H1 (cell line): ENCODE data around the gene ZNF527. TPM values are rescaled to one million over a fixed set of nuclear protein-coding genes. Genes with fewer than 3 reads are reported as not detected.

Source experiments
- CTCF ChIA-PET: fragments of 300-600 bp; sonication (Branson Sonifier 250); formaldehyde crosslinking; loops from one replicate; lab custom pipeline; 2021; ENCODE audit not compliant: partially characterized antibody; lab: Charles Lee
- POLR2A ChIA-PET: fragments of 300-600 bp; sonication (Branson Sonifier 250); formaldehyde crosslinking; loops from one replicate; lab custom pipeline; 2021; ENCODE audit warnings: inconsistent platforms; ENCODE audit not compliant: partially characterized antibody; lab: Charles Lee
- DNase-seq, 2 experiments: peaks; one replicate each; pipeline versions ENCODE4 v3.0.0 to v3.0.0-alpha.2; 2010 to 2022; ENCODE audit warnings: low spot score in 2 of 2, low read depth in 1 of 2, mixed read lengths in 1 of 2
- FAIRE-seq: peaks from 2 replicates; lab custom pipeline; 2011; peaks lifted over from hg19 to GRCh38; lab: Jason Lieb, UNC
- H2AFZ ChIP-seq: 2 replicates; pipeline ENCODE4 v1.8.1; 2012; ENCODE audit warnings: low read length, inconsistent platforms
- H2AK5ac ChIP-seq: 2 replicates; pipeline ENCODE4 v1.6.1; 2013; ENCODE audit warnings: low read depth, low read length
- H2BK120ac ChIP-seq: replicated peaks from 2 replicates; pipeline ENCODE3; 2013; ENCODE audit warnings: low read depth, low read length, inconsistent platforms
- H2BK12ac ChIP-seq: 2 replicates; pipeline ENCODE4 v1.6.1; 2013; ENCODE audit warnings: low read depth, low read length
- H2BK15ac ChIP-seq: 2 replicates; pipeline ENCODE4 v1.6.1; 2013; ENCODE audit warnings: low read length
- H2BK20ac ChIP-seq: 2 replicates; pipeline ENCODE4 v1.6.1; 2013; ENCODE audit warnings: low read length
- H2BK5ac ChIP-seq: 2 replicates; pipeline ENCODE4 v1.6.1; 2013; ENCODE audit warnings: low read depth, low read length
- H3K14ac ChIP-seq: 2 replicates; pipeline ENCODE4 v1.6.1; 2013; ENCODE audit warnings: inconsistent platforms; ENCODE audit not compliant: insufficient read length
- H3K18ac ChIP-seq: 2 replicates; pipeline ENCODE4 v1.6.1; 2013; ENCODE audit warnings: low read length; ENCODE audit errors: extremely low read depth
- H3K23ac ChIP-seq: 2 replicates; pipeline ENCODE4 v1.6.1; 2013; ENCODE audit warnings: inconsistent platforms; ENCODE audit not compliant: insufficient read length
- H3K23me2 ChIP-seq: 2 replicates; pipeline ENCODE4 v1.6.1; 2013; ENCODE audit warnings: low read depth, low read length
- H3K27ac ChIP-seq: 2 replicates; pipeline ENCODE4 v1.6.1; 2011; ENCODE audit warnings: low read depth, low read length, inconsistent platforms
- H3K27me3 ChIP-seq, 4 experiments: replicated peaks in 1 of 4; 1 replicate in 1 of 4; 2 replicates in 3 of 4; pipeline versions ENCODE4 v1.6.1 to v1.8.1; 2011 to 2013; ENCODE audit warnings: low read length in 3 of 4, mild to moderate bottlenecking in 3 of 4, inconsistent platforms in 2 of 4, mixed read lengths in 2 of 4, moderate library complexity in 1 of 4; ENCODE audit not compliant: control insufficient read depth in 3 of 4, insufficient read depth in 3 of 4; ENCODE audit errors: extremely low read depth in 1 of 4
- H3K36me3 ChIP-seq, 4 experiments: 2 replicates each; pipeline versions ENCODE4 v1.6.1 to v1.8.1; 2011 to 2013; ENCODE audit warnings: mild to moderate bottlenecking in 4 of 4, low read length in 3 of 4, moderate library complexity in 2 of 4, control low read depth in 1 of 4, inconsistent platforms in 1 of 4; ENCODE audit not compliant: insufficient read depth in 4 of 4, control insufficient read depth in 2 of 4
- H3K4ac ChIP-seq: replicated peaks from 2 replicates; pipeline ENCODE3; 2013; ENCODE audit warnings: low read length, low read depth, mixed read lengths, inconsistent platforms; ENCODE audit not compliant: insufficient read length
- H3K4me1 ChIP-seq, 4 experiments: replicated peaks in 1 of 4; 1 replicate in 1 of 4; 2 replicates in 3 of 4; pipeline versions ENCODE4 v1.6.1 to v1.8.1; 2011 to 2013; ENCODE audit warnings: low read length in 3 of 4, inconsistent platforms in 2 of 4, mixed read lengths in 1 of 4; ENCODE audit not compliant: insufficient read depth in 4 of 4, control insufficient read depth in 3 of 4
- H3K4me2 ChIP-seq, 2 experiments: 2 replicates each; pipeline versions ENCODE4 v1.6.1 to v1.8.1; 2011 to 2013; ENCODE audit warnings: low read depth in 2 of 2, low read length in 2 of 2, control low read depth in 1 of 2, inconsistent platforms in 1 of 2, mild to moderate bottlenecking in 1 of 2; ENCODE audit not compliant: insufficient read depth in 1 of 2
- H3K4me3 ChIP-seq, 4 experiments: fragments of 200-600, 300-600 bp in 1 of 4; sonication (generic), shearing (Covaris generic), sonication (Bioruptor Twin) in 1 of 4; 2 replicates each; pipeline versions ENCODE4 v1.5.1 to v1.8.1; 2011 to 2016; ENCODE audit warnings: low read length in 4 of 4, low read depth in 3 of 4, control low read depth in 2 of 4, inconsistent platforms in 2 of 4, mild to moderate bottlenecking in 2 of 4, mixed read lengths in 1 of 4, moderate library complexity in 1 of 4; ENCODE audit not compliant: insufficient read depth in 2 of 4; ENCODE audit errors: extremely low read depth in 1 of 4
- H3K56ac ChIP-seq: replicated peaks from 2 replicates; pipeline ENCODE3; 2013; ENCODE audit warnings: low read depth, mild to moderate bottlenecking, mixed read lengths, low read length, inconsistent platforms; ENCODE audit not compliant: insufficient read length
- H3K79me1 ChIP-seq: 2 replicates; pipeline ENCODE4 v1.6.1; 2013; ENCODE audit warnings: low read depth, low read length, control low read depth
- H3K79me2 ChIP-seq, 2 experiments: 2 replicates each; pipeline versions ENCODE4 v1.6.1 to v1.8.1; 2012 to 2013; ENCODE audit warnings: low read length in 2 of 2, mild to moderate bottlenecking in 2 of 2, inconsistent platforms in 1 of 2; ENCODE audit not compliant: insufficient read depth in 2 of 2, control insufficient read depth in 1 of 2
- H3K9ac ChIP-seq, 4 experiments: replicated peaks in 1 of 4; 1 replicate in 1 of 4; 2 replicates in 3 of 4; pipeline versions ENCODE4 v1.6.1 to v1.8.1; 2011 to 2013; ENCODE audit warnings: low read depth in 3 of 4, low read length in 3 of 4, control low read depth in 2 of 4, mild to moderate bottlenecking in 2 of 4, moderate library complexity in 2 of 4, inconsistent platforms in 1 of 4; ENCODE audit errors: extremely low read depth in 1 of 4
- H3K9me3 ChIP-seq, 2 experiments: 2 replicates each; pipeline versions ENCODE4 v1.6.1 to v1.8.1; 2012 to 2013; ENCODE audit warnings: mild to moderate bottlenecking in 2 of 2, moderate library complexity in 2 of 2, control low read depth in 1 of 2, inconsistent platforms in 1 of 2, low read depth in 1 of 2, low read length in 1 of 2, mixed read lengths in 1 of 2; ENCODE audit not compliant: insufficient read depth in 2 of 2
- H4K20me1 ChIP-seq, 2 experiments: replicated peaks in 1 of 2; 2 replicates each; pipeline versions ENCODE3 to v1.8.1; 2011 to 2013; ENCODE audit warnings: inconsistent platforms in 2 of 2, low read length in 2 of 2, mild to moderate bottlenecking in 1 of 2; ENCODE audit not compliant: insufficient read depth in 2 of 2, control insufficient read depth in 1 of 2
- H4K5ac ChIP-seq: 2 replicates; pipeline ENCODE4 v1.6.1; 2013; ENCODE audit warnings: low read length, low read depth, mixed read lengths, inconsistent platforms; ENCODE audit not compliant: insufficient read length
- H4K8ac ChIP-seq: 2 replicates; pipeline ENCODE4 v1.8.0; 2013; ENCODE audit warnings: mild to moderate bottlenecking, moderate library complexity, low read length, inconsistent platforms; ENCODE audit not compliant: insufficient read depth; ENCODE audit errors: extremely low read depth
- H4K91ac ChIP-seq: replicated peaks from 2 replicates; pipeline ENCODE3; 2013; ENCODE audit warnings: low read length, mixed read lengths, inconsistent platforms; ENCODE audit not compliant: insufficient read length
- EP300 ChIP-seq, 2 experiments: IDR thresholded peaks; 1 replicate in 1 of 2; 2 replicates in 1 of 2; pipeline ENCODE4 v1.6.1; 2011 to 2012; ENCODE audit warnings: low read depth in 2 of 2, low read length in 2 of 2, mild to moderate bottlenecking in 2 of 2, borderline replicate concordance in 1 of 2, inconsistent platforms in 1 of 2, moderate library complexity in 1 of 2
- EZH2 ChIP-seq: fragments of 200-600 bp; sonication (generic); IDR thresholded peaks from 2 replicates; pipeline ENCODE4 v1.7.1; 2012; ENCODE audit warnings: low read depth, mild to moderate bottlenecking, moderate library complexity, low read length, inconsistent platforms; ENCODE audit not compliant: severe bottlenecking
- FOSL1 ChIP-seq: IDR thresholded peaks from 2 replicates; pipeline ENCODE4 v1.6.1; 2011; ENCODE audit warnings: mild to moderate bottlenecking, low read depth, low read length, moderate library complexity; ENCODE audit not compliant: insufficient read depth
- GABPA ChIP-seq: IDR thresholded peaks from 2 replicates; pipeline ENCODE4 v1.6.1; 2011; ENCODE audit warnings: mild to moderate bottlenecking, low read length, moderate library complexity, borderline replicate concordance; ENCODE audit not compliant: insufficient read depth
- GTF2F1 ChIP-seq: IDR thresholded peaks from 2 replicates; pipeline ENCODE4 v1.6.1; 2012; ENCODE audit warnings: low read depth, low read length, improper control_type of control experiment, borderline replicate concordance
- KDM1A ChIP-seq: fragments of 200-600, 300-600 bp; sonication (generic); IDR thresholded peaks from 2 replicates; pipeline ENCODE4 v1.7.1; 2016; ENCODE audit warnings: mild to moderate bottlenecking, low read length, borderline replicate concordance
- KDM4A ChIP-seq: IDR thresholded peaks from one replicate; pipeline ENCODE4 v1.7.1; 2012; ENCODE audit warnings: low read depth, mild to moderate bottlenecking, moderate library complexity, low read length, inconsistent platforms; ENCODE audit not compliant: severe bottlenecking
- NANOG ChIP-seq: IDR thresholded peaks from 2 replicates; pipeline ENCODE4 v1.6.1; 2011; ENCODE audit warnings: low read length, low read depth, mild to moderate bottlenecking, inconsistent platforms; ENCODE audit not compliant: insufficient read depth, poor library complexity, severe bottlenecking
- PHF8 ChIP-seq: fragments of 200-600 bp; sonication (generic); conservative IDR thresholded peaks from 2 replicates; pipeline ENCODE4 v1.7.1; 2012; ENCODE audit warnings: low read depth, mild to moderate bottlenecking, inconsistent platforms, low read length, moderate library complexity
- POLR2AphosphoS5 ChIP-seq: IDR thresholded peaks from 2 replicates; pipeline ENCODE4 v1.6.1; 2011; ENCODE audit warnings: low read depth, low read length
- TCF12 ChIP-seq: IDR thresholded peaks from 2 replicates; pipeline ENCODE4 v1.6.1; 2011; ENCODE audit warnings: low read depth, mild to moderate bottlenecking, low read length
- WGBS, 2 experiments: shearing (Covaris generic) in 1 of 2; methylation state at CpG; one replicate each; pipeline versions ENCODE4 v1.1.6 to v1.1.7; 2013 to 2015; ENCODE audit warnings: low lambda C conversion rate in 2 of 2, mixed read lengths in 2 of 2, inconsistent platforms in 1 of 2, low coverage in 1 of 2, missing lambda C conversion rate in 1 of 2; ENCODE audit not compliant: insufficient replicate concordance in 2 of 2, insufficient coverage in 1 of 2, insufficient read length in 1 of 2; ENCODE audit errors: extremely low coverage in 1 of 2, missing lambda C conversion rate in 1 of 2; 5-methylcytosine and 5-hydroxymethylcytosine counted together
- polyA plus RNA-seq, 7 experiments: library from polyadenylated mRNA; depleted of rRNA in 3 of 7; stranded (reverse) in 5 of 7; unstranded in 2 of 7; fragments of >200 nt in 5 of 7; fragments of 200-250 nt in 2 of 7; gene quantifications; 1 replicate in 5 of 7; 2 replicates in 1 of 7; 4 replicates in 1 of 7; pipeline versions ENCODE4 v1.2.1 to v1.2.3, GENCODE V29; 2011 to 2013; ENCODE audit warnings: missing spikeins in 2 of 7, mixed read lengths in 2 of 7
- total RNA-seq: library from RNA; stranded (reverse); fragmentation: NEBNext Ultra II Directional; extraction: Animal tissue kit (Norgen Biotek cat#: 25700); gene quantifications from 2 replicates; pipeline ENCODE4 v1.2.1, GENCODE V29; 2021
- TF ChIP-seq, protein P1 (sequence below): IDR thresholded peaks from 2 replicates; pipeline ENCODE4 v1.6.1; 2012; ENCODE audit warnings: inconsistent platforms

ZNF527 gene
- total and polyA plus RNA-seq, 2 of the 8 experiments (the other 6 are each of a cell fraction or from before 2014, with no cell fraction given) = 2.1 to 4.5 TPM

DNA sequence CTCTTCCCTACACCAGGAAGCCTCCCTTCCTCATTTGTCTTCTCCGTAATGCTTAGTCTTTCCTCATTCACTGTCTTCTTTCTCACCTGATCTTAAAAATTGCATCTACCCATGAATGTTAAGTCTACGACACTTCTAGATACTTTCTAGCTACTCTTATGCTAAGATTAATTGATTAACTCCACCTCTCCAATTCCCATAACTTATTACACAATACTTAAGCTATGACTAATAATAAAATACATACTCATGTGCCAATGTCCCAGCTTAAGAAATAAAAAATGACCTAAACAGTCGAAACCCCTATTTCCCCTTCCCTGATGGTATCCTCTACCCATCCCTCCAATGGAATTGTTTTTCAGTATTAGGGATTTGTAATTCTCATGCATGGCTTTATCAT, 22.8 kb upstream of the ZNF527 start:
- FAIRE-seq = no peak
- H3K14ac ChIP-seq = no peak overlapping the region
- no peak overlapping the region for H3K4me3 ChIP-seq
- H2BK20ac ChIP-seq = no peak overlapping the region
- H3K9me3 ChIP-seq = no peaks in the 10 kb centered on the region
- H3K18ac ChIP-seq = no peak overlapping the region
- 93% methylated on average over 3 of the region's 3 CpGs; no CpG with 5 or more reads in 1 of the 2 experiments for WGBS, 2 experiments
- peaks cover 2% of the 10 kb centered on the region for H3K79me1 ChIP-seq
- H2BK5ac ChIP-seq = no peak overlapping the region
- no peak overlapping the region for H3K27ac ChIP-seq
- no peaks in the 10 kb centered on the region for H3K27me3 ChIP-seq
- H3K23ac ChIP-seq = no peak overlapping the region
- no peak overlapping the region for H2BK15ac ChIP-seq
- H4K5ac ChIP-seq = no peak overlapping the region
- no peak overlapping the region for H2AFZ ChIP-seq
- no peaks in the 10 kb centered on the region for H3K23me2 ChIP-seq
- no peak overlapping the region for H4K8ac ChIP-seq
- no peak overlapping the region for H3K9ac ChIP-seq
- H3K4ac ChIP-seq = no peak overlapping the region
- H3K79me2 ChIP-seq = no peaks in the 10 kb centered on the region
- H4K20me1 ChIP-seq = peaks cover 0 to 4% of the 10 kb centered on the region in 2 experiments
- no peak overlapping the region for H3K4me2 ChIP-seq
- no peak for DNase-seq
- no peak overlapping the region for H4K91ac ChIP-seq
- H3K4me1 ChIP-seq = no peaks in the 10 kb centered on the region
- H2BK12ac ChIP-seq = no peak overlapping the region
- POLR2A ChIA-PET = no interaction called here
- no peak overlapping the region for H2AK5ac ChIP-seq
- H2BK120ac ChIP-seq = no peak overlapping the region
- peaks cover 2 to 29% (median 11%) of the 10 kb centered on the region in 4 experiments; a peak in 7 of 8 replicates for H3K36me3 ChIP-seq
- CTCF ChIA-PET = interaction anchor here (1.2 kb wide), 1 partner anchor 14 kb away, joined by 4 read pairs; a partner anchor contains a TSS
- no peak overlapping the region for H3K56ac ChIP-seq
- TF ChIP-seq TCF12 (no peak), PHF8 (no peak), NANOG (no peak), POLR2AphosphoS5 (no peak), FOSL1 (no peak), KDM1A (no peak), EZH2 (no peak), GABPA (no peak), GTF2F1 (no peak), KDM4A (no peak), EP300 (IDR thresholded peaks at IDR 0.05; ENCODE audit: borderline replicate concordance in 1 of 2, low read depth in 2 of 2, low read length in 2 of 2) (no peak)
- TF ChIP-seq, protein P1, sequence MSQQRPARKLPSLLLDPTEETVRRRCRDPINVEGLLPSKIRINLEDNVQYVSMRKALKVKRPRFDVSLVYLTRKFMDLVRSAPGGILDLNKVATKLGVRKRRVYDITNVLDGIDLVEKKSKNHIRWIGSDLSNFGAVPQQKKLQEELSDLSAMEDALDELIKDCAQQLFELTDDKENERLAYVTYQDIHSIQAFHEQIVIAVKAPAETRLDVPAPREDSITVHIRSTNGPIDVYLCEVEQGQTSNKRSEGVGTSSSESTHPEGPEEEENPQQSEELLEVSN = no peak
